OCI-LY7 (cell line): ENCODE results near the gene RAB6A. TPM values are rescaled to one million over a fixed set of nuclear protein-coding genes. Genes with fewer than 3 reads are reported as not detected.

Source experiments
- BruUV-seq: library from RNA; stranded (reverse); fragments of 400-500 nt; replicated peaks from 2 replicates; lab custom pipeline; 2021; lab: Mats Ljungman, UMichigan
- CTCF ChIA-PET: fragments of 300-600 bp; sonication (Branson Sonifier 250); formaldehyde crosslinking; loops from one replicate; lab custom pipeline; 2022; ENCODE audit warnings: antibody characterized with exemption; ENCODE audit not compliant: unreplicated experiment; lab: Charles Lee
- POLR2A ChIA-PET: fragments of 300-600 bp; sonication (Branson Sonifier 250); formaldehyde crosslinking; loops from one replicate; lab custom pipeline; 2022; ENCODE audit warnings: antibody characterized with exemption; lab: Charles Lee
- DNase-seq: peaks from one replicate; pipeline ENCODE4 v3.0.0-alpha.2; 2015; ENCODE audit warnings: low spot score
- H2AFZ ChIP-seq: fragments of 200-600 bp; sonication (generic), shearing (Covaris generic); 2 replicates; pipeline ENCODE4 v1.6.1; 2014; ENCODE audit warnings: mild to moderate bottlenecking, antibody characterized with exemption, low read length, moderate library complexity
- H3K27ac ChIP-seq: fragments of 200-600 bp; sonication (generic); 2 replicates; pipeline ENCODE4 v1.5.1; 2014; ENCODE audit warnings: mixed run types, low read depth, mild to moderate bottlenecking, moderate library complexity, low read length, inconsistent platforms; ENCODE audit not compliant: poor library complexity, severe bottlenecking
- H3K36me3 ChIP-seq: fragments of 200-600 bp; sonication (generic); 2 replicates; pipeline ENCODE4 v1.6.1; 2014; ENCODE audit warnings: mild to moderate bottlenecking, antibody characterized with exemption, low read length, moderate library complexity, mixed read lengths; ENCODE audit not compliant: insufficient read depth
- H3K4me1 ChIP-seq: fragments of 200-600 bp; sonication (generic); 2 replicates; pipeline ENCODE4 v1.5.1; 2014; ENCODE audit warnings: mild to moderate bottlenecking, low read length; ENCODE audit not compliant: insufficient read depth, poor library complexity, severe bottlenecking
- H3K4me2 ChIP-seq: fragments of 200-600 bp; sonication (generic); 2 replicates; pipeline ENCODE4 v1.6.1; 2014; ENCODE audit warnings: mild to moderate bottlenecking, low read length
- H3K4me3 ChIP-seq: fragments of 200-600 bp; sonication (generic); 2 replicates; pipeline ENCODE4 v1.5.1; 2014; ENCODE audit warnings: mild to moderate bottlenecking, low read depth, low read length; ENCODE audit not compliant: poor library complexity, severe bottlenecking
- H3K79me2 ChIP-seq: fragments of 200-600 bp; sonication (generic); 2 replicates; pipeline ENCODE4 v1.6.1; 2016; ENCODE audit warnings: low read depth, mild to moderate bottlenecking, low read length, moderate library complexity, mixed read lengths; ENCODE audit not compliant: insufficient read depth
- H3K9me2 ChIP-seq: fragments of 200-600 bp; sonication (generic); 2 replicates; pipeline ENCODE4 v1.6.1; 2016; ENCODE audit warnings: mild to moderate bottlenecking, low read length, mixed read lengths; ENCODE audit not compliant: insufficient read depth
- H3K9me3 ChIP-seq: fragments of 200-600 bp; sonication (generic); 2 replicates; pipeline ENCODE4 v1.6.1; 2014; ENCODE audit warnings: mild to moderate bottlenecking, mixed run types, low read length, mixed read lengths
- H4K20me1 ChIP-seq: fragments of 200-600 bp; sonication (generic); 2 replicates; pipeline ENCODE4 v1.6.1; 2014; ENCODE audit warnings: mild to moderate bottlenecking, antibody characterized with exemption, low read length, moderate library complexity, mixed read lengths; ENCODE audit not compliant: insufficient read depth
- CTCF ChIP-seq: fragments of 200-600 bp; sonication (generic); conservative IDR thresholded peaks from 2 replicates; pipeline ENCODE4 v1.5.1; 2014; ENCODE audit warnings: mild to moderate bottlenecking, antibody characterized with exemption, low read length, moderate library complexity, mixed read lengths
- EZH2phosphoT487 ChIP-seq: fragments of 200-600 bp; sonication (generic); IDR thresholded peaks from 2 replicates; pipeline ENCODE4 v1.6.1; 2018; ENCODE audit warnings: low read depth, borderline replicate concordance, mild to moderate bottlenecking, mixed run types, antibody characterized with exemption, low read length, moderate library complexity, mixed read lengths
- intact Hi-C: fragments of 100-400 bp; cut with micrococcal nuclease; formaldehyde crosslinking; loops from one replicate; pipeline ENCODE4 v1.10.0; 2022; ENCODE audit not compliant: unreplicated experiment
- total RNA-seq, 2 experiments: library from RNA; depleted of rRNA in 1 of 2; stranded (reverse); fragments of >200 nt in 1 of 2; shearing (Covaris generic) in 1 of 2; gene quantifications; 2 replicates each; pipeline ENCODE4 v1.2.3, GENCODE V29; 2014 to 2022

RAB6A gene
- total RNA-seq, 2 experiments from 2014 or later: 46.5 to 72.9 TPM

- no peaks in the 10 kb centered on the region for H4K20me1 ChIP-seq
- H3K36me3 ChIP-seq: no peaks in the 10 kb centered on the region
- H3K4me2 ChIP-seq: peak within 1 kb of the TSS; percentile 45
- ChIA-PET CTCF (no interaction called here), POLR2A (no interaction called here)
- no TSS peak for BruUV-seq
- peak within 1 kb of the TSS; percentile 29; the same call in 1 of the 2 replicates for H2AFZ ChIP-seq
- H3K4me1 ChIP-seq: peaks cover 21% of the 10 kb centered on the region
- intact Hi-C loops: no loop called here
- peak within 1 kb of the TSS; percentile 18 for H3K4me3 ChIP-seq
- no peaks in the 10 kb centered on the region for H3K79me2 ChIP-seq
- DNase-seq: no peak
- H3K9me3 ChIP-seq: no peaks in the 10 kb centered on the region
- no peak for TF ChIP-seq CTCF
- no peak for TF ChIP-seq EZH2phosphoT487
- H3K27ac ChIP-seq: no peak within 1 kb of the TSS
- no peaks in the 10 kb centered on the region for H3K9me2 ChIP-seq
Observed at GRCh38 chr11:73645972-73646631, 114.8 kb downstream of the RAB6A start, which contains the start of gene PLEKHB1. TSS of gene PLEKHB1 (plus strand) at chr11:73646581. CDS start at chr11:73646609, 28 bp downstream.

GRCh38 chr11:73645121-73645969 is 115.5 kb downstream of the RAB6A start:
- ChIA-PET CTCF (no interaction called here), POLR2A (no interaction called here)
- Histone ChIP-seq H2AFZ (no peak overlapping the region), H3K27ac (no peak overlapping the region), H3K4me2 (no peak overlapping the region), H3K4me3 (no peak overlapping the region), H3K9me3 (no peaks in the 10 kb centered on the region), H4K20me1 (no peaks in the 10 kb centered on the region), H3K9me2 (no peaks in the 10 kb centered on the region), H3K36me3 (no peaks in the 10 kb centered on the region), H3K79me2 (no peaks in the 10 kb centered on the region), H3K4me1 (peaks cover 21% of the 10 kb centered on the region)
- intact Hi-C loops: no loop called here
- no TSS peak for BruUV-seq
- no peak for TF ChIP-seq CTCF
- TF ChIP-seq EZH2phosphoT487: no peak
- no peak for DNase-seq
